Small intestine (tissue), 7 donors: ENCODE results near the gene PTGES2. TPM values are rescaled to one million over a fixed set of nuclear protein-coding genes. Genes with fewer than 3 reads are reported as not detected.
A peak's percentile ranks its signal among the peaks of the same experiment; 100 is the strongest.

Source experiments
- DNase-seq, 2 donors: peaks; one replicate each; pipeline versions ENCODE4 v3.0.0 to v3.0.0-alpha.2; 2013
- FAIRE-seq: peaks from 2 replicates; lab custom pipeline; 2012; peaks lifted over from hg19 to GRCh38; lab: Jason Lieb, UNC
- H3K27ac ChIP-seq, 3 donors: one replicate each; pipeline ENCODE4 v1.5.1; 2013; ENCODE audit warnings: low read length in 2 of 3, mild to moderate bottlenecking in 2 of 3, control low read depth in 1 of 3, inconsistent platforms in 1 of 3, low read depth in 1 of 3, moderate library complexity in 1 of 3
- H3K27me3 ChIP-seq, 3 donors: one replicate each; pipeline ENCODE4 v1.6.1; 2013; ENCODE audit warnings: low read length in 3 of 3, inconsistent platforms in 1 of 3; ENCODE audit not compliant: control insufficient read depth in 3 of 3, insufficient read depth in 3 of 3
- H3K36me3 ChIP-seq, 3 donors: one replicate each; pipeline ENCODE4 v1.6.1; 2013; ENCODE audit warnings: low read length in 3 of 3, inconsistent platforms in 1 of 3, low read depth in 1 of 3, mild to moderate bottlenecking in 1 of 3, moderate library complexity in 1 of 3; ENCODE audit not compliant: control insufficient read depth in 3 of 3, insufficient read depth in 2 of 3
- H3K4me1 ChIP-seq, 3 donors: one replicate each; pipeline ENCODE4 v1.6.1; 2013; ENCODE audit warnings: low read length in 2 of 3, inconsistent platforms in 1 of 3, low read depth in 1 of 3, mild to moderate bottlenecking in 1 of 3, moderate library complexity in 1 of 3; ENCODE audit not compliant: control insufficient read depth in 3 of 3, insufficient read depth in 2 of 3
- H3K4me3 ChIP-seq, 3 donors: one replicate each; pipeline ENCODE4 v1.5.1; 2013; ENCODE audit warnings: low read length in 3 of 3, control low read depth in 1 of 3, inconsistent platforms in 1 of 3, low read depth in 1 of 3, mild to moderate bottlenecking in 1 of 3, moderate library complexity in 1 of 3
- H3K9me3 ChIP-seq, 2 donors: one replicate each; pipeline ENCODE4 v1.6.1; 2013; ENCODE audit warnings: low read depth in 1 of 2, low read length in 1 of 2; ENCODE audit not compliant: control insufficient read depth in 2 of 2, insufficient read depth in 1 of 2
- WGBS, 3 donors: extraction: QIAGEN DNeasy Blood & Tissue Kit; methylation state at CpG; one replicate each; pipeline ENCODE4 v1.1.7; 2013; 5-methylcytosine and 5-hydroxymethylcytosine counted together
- polyA plus RNA-seq, 4 donors: library from polyadenylated mRNA; stranded (reverse) in 3 of 4; unstranded in 1 of 4; fragments of 200-250 nt in 3 of 4; fragments of 120-200 nt in 1 of 4; gene quantifications; one replicate each; pipeline versions ENCODE4 v1.2.1 to v1.2.3, GENCODE V29; 2013
- donor health status: healthy with polysubstance abuse.
- donor health status: control.
- donor health status: control.
- donor health status: Bipolar disorder and iron deficiency.
- donor health status: healthy.

The PTGES2 gene
- polyA plus RNA-seq, 4 donors, result 47.7 to 99.7 (median 76.0) TPM

DNA sequence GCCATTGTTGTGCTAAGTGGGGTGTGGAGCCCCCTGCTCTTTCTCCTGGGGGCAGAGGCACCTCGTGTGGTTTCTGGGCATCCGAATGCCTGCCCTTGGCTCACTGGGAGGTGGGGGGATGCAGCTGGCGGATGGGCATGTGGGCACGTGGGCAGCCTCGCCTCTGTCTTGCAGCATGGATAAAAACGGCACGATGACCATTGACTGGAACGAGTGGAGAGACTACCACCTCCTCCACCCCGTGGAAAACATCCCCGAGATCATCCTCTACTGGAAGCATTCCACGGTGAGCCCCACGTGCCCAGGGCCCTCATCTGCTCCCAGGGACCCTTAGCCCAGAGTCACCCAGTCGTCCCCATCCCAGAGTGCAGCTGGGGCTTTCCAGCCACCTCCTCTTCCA is 25.3 kb downstream of the PTGES2 start:
- H3K27me3 ChIP-seq, result no peaks in the 10 kb centered on the region
- peaks cover 12 to 71% (median 18%) of the 10 kb centered on the region in 3 donors for H3K4me1 ChIP-seq
- no peak for DNase-seq
- H3K36me3 ChIP-seq, result peaks cover 17 to 86% (median 25%) of the 10 kb centered on the region in 3 donors
- H3K27ac ChIP-seq, result peak overlapping the region in 2 of 3 donors; percentile 68 to 93
- no peaks in the 10 kb centered on the region for H3K9me3 ChIP-seq
- H3K4me3 ChIP-seq, result no peak overlapping the region
- 84 to 87% (median 86%) methylated on average over 12 to 13 of the region's 13 CpGs for WGBS, 3 donors
- no peak for FAIRE-seq

DNA sequence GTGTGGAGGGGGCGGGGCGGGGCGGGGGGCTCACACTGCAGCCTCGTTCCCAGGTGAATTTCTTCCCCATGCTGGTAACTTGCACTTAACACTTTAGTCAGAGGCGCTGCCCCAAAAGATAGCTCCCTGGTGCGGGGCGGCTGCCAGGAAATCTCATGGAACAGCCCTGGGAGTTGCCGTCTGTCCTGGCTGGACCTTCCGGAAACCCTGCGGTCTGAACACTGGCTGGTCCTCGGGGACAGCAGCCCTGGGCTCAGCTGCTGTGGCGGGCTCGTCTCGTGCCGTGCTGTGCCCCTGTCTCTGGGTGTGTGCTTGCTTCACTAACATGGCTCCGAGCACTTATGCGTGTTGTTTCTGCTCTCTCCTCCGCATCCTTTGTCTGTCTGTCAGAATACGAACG is 25.8 kb downstream of the PTGES2 start:
- peak overlapping the region in 1 of 3 donors; percentile 24 for H3K27ac ChIP-seq
- WGBS, 3 donors, result 48 to 78% (median 60%) methylated on average over 20 of the region's 20 CpGs
- H3K9me3 ChIP-seq, result no peaks in the 10 kb centered on the region
- no peak for FAIRE-seq
- no peaks in the 10 kb centered on the region for H3K27me3 ChIP-seq
- no peak for DNase-seq
- H3K36me3 ChIP-seq, result peaks cover 12 to 83% (median 20%) of the 10 kb centered on the region in 3 donors
- H3K4me3 ChIP-seq, result no peak overlapping the region
- H3K4me1 ChIP-seq, result peaks cover 12 to 72% (median 18%) of the 10 kb centered on the region in 3 donors

- no peak for DNase-seq
- FAIRE-seq, result no peak
Observed at GRCh38 chr9:128101231-128101661, 26.3 kb downstream of the PTGES2 start.

GRCh38 chr9:128100581-128100980 is 26.9 kb downstream of the PTGES2 start:
- 67 to 85% (median 77%) methylated on average over 10 of the region's 10 CpGs for WGBS, 3 donors
- H3K27ac ChIP-seq, result peak overlapping the region; percentile 92 to 98 (median 93)
- no peak for DNase-seq
- peaks cover 12 to 66% (median 18%) of the 10 kb centered on the region in 3 donors for H3K4me1 ChIP-seq
- peaks cover 10 to 72% (median 16%) of the 10 kb centered on the region in 3 donors for H3K36me3 ChIP-seq
- no peak for FAIRE-seq
- H3K4me3 ChIP-seq, result peak overlapping the region in 1 of 3 donors; percentile 78
- H3K9me3 ChIP-seq, result no peaks in the 10 kb centered on the region
- no peaks in the 10 kb centered on the region for H3K27me3 ChIP-seq

More at GRCh38 chr9:128101231-128101661, 26.3 kb downstream of the PTGES2 start:
- Histone ChIP-seq H3K27me3 (no peaks in the 10 kb centered on the region), H3K4me1 (peaks cover 12 to 72% (median 18%) of the 10 kb centered on the region in 3 donors), H3K36me3 (peaks cover 10 to 79% (median 16%) of the 10 kb centered on the region in 3 donors), H3K4me3 (no peak overlapping the region), H3K9me3 (no peaks in the 10 kb centered on the region), H3K27ac (no peak overlapping the region)
- WGBS, 3 donors, result 58 to 81% (median 70%) methylated on average over 12 of the region's 12 CpGs

DNA sequence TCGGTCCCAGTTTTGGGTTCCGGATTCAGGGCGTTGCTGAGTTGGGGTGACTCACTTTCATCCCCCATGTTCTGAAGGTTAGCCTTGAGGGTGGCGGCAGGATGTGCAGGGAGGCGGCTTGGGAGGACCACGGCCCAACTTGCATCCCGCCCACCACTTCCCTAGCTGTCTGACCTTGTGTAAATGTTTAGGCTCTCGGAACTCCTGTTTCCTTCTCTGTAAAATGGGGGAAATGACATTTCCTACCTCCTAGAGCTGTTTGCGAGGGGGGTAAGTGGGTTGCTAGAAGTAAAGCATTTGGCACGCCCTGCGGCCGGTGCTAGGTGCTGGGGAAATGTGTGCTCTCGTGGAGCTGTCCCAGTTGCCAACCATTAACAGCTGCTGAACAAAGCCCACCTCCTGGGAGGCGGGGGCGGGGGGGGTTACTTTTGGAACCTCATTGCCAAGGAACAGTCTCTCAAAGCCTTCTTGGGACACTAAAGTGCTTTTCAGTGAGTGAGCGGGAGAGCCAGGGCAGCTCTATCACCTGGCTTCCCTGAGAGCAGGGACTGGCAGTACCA is 27.5 kb downstream of the PTGES2 start:
- no peaks in the 10 kb centered on the region for H3K9me3 ChIP-seq
- DNase-seq, result no peak
- no peaks in the 10 kb centered on the region for H3K27me3 ChIP-seq
- peaks cover 12 to 62% (median 18%) of the 10 kb centered on the region in 3 donors for H3K4me1 ChIP-seq
- peaks cover 10 to 70% (median 16%) of the 10 kb centered on the region in 3 donors for H3K36me3 ChIP-seq
- peak overlapping the region in 2 of 3 donors; percentile 52 to 78 for H3K4me3 ChIP-seq
- no peak for FAIRE-seq
- 34 to 55% (median 41%) methylated on average over 15 to 16 of the region's 16 CpGs for WGBS, 3 donors
- H3K27ac ChIP-seq, result peak overlapping the region; percentile 92 to 98 (median 93)

- WGBS, 3 donors, result 12 to 40% (median 30%) methylated on average over 15 to 16 of the region's 16 CpGs
- Histone ChIP-seq H3K4me3 (peak overlapping the region in 2 of 3 donors; percentile 52 to 78), H3K9me3 (no peaks in the 10 kb centered on the region), H3K27me3 (no peaks in the 10 kb centered on the region), H3K36me3 (peaks cover 10 to 68% (median 16%) of the 10 kb centered on the region in 3 donors), H3K27ac (peak overlapping the region; percentile 92 to 98 (median 93)), H3K4me1 (peaks cover 12 to 57% (median 20%) of the 10 kb centered on the region in 3 donors)
- FAIRE-seq (no peak), DNase-seq (peak; percentile 85 to 86)
Observed at GRCh38 chr9:128099231-128099931, 28.1 kb downstream of the PTGES2 start.

DNA sequence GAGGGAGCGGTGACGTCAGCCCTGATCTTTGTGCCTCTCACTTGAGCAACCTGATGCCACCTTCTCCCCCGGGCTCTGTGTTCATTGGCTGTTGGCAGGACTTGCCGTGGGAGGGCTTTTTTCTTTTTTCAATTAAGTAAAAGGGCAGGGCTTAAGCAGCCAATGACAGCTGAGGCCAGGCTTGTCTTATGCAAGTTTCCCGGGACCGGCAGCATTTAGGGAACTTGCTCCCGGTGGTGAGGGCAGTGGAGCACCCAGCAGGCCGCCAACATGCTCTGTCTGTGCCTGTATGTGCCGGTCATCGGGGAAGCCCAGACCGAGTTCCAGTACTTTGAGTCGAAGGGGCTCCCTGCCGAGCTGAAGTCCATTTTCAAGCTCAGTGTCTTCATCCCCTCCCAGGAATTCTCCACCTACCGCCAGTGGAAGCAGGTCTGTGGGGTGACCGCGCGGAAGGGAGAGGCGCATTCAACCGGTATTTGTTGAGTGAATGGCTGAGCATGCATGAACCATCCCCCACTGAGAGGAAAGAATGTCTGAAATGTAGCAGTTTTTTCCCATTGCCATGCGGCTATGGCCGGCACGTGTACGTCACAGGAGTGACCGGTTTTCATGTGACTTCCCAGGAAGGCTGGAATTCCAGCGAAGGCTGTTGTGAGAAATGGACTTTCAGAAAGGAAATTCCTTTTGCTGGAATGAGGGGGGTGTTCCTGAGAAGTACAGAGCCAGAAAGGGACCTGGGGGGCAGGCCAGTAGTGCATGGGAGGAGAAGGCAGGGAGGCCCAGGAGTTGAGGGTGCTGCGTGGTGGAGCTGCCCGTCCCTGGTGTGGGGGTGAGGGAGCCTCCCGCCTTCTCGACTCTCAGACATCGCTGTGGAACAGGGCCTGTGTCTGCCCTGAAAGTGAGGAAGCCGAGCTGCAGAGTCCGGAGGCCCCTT is 29.0 kb downstream of the PTGES2 start:
- Histone ChIP-seq H3K4me1 (peaks cover 12 to 51% (median 21%) of the 10 kb centered on the region in 3 donors), H3K27ac (peak overlapping the region; percentile 92 to 98 (median 93)), H3K4me3 (peak overlapping the region in 2 of 3 donors; percentile 52 to 78), H3K9me3 (no peaks in the 10 kb centered on the region), H3K36me3 (peaks cover 10 to 61% (median 14%) of the 10 kb centered on the region in 3 donors), H3K27me3 (no peaks in the 10 kb centered on the region)
- FAIRE-seq, result no peak
- WGBS, 3 donors, result 9 to 27% (median 27%) methylated on average over 31 to 32 of the region's 32 CpGs
- peak; percentile 97 to 99 for DNase-seq
